ENCODE measurements around the gene MAPRE2. TPM values are rescaled to one million over a fixed set of nuclear protein-coding genes. Genes with fewer than 3 reads are reported as not detected.

The MAPRE2 gene
- total RNA-seq, 2 experiments from 2014 or later: 70.7 to 72.7 TPM

GRCh38 chr18:35131387-35132020 is 90.3 kb downstream of the MAPRE2 start:
- no peak for TF ChIP-seq CTCF (IDR thresholded peaks at IDR 0.05)
- H3K4me3 Mint-ChIP-seq: no peak overlapping the region
- DNase-seq (no peak), ATAC-seq (no peak)
- no peaks in the 10 kb centered on the region for H3K9me3 Mint-ChIP-seq
- ChIA-PET POLR2A (interaction anchor here (1.4 kb wide), 1 partner anchor 12 kb away, joined by 4 read pairs; no protein-coding TSS in a partner anchor), CTCF (interaction anchor here (2.8 kb wide), 1 partner anchor 125 kb away, joined by 6 read pairs; no protein-coding TSS in a partner anchor)
- intact Hi-C loops (cut with micrococcal nuclease): no loop called here
- no peaks in the 10 kb centered on the region for H3K27me3 Mint-ChIP-seq
- H3K27ac Mint-ChIP-seq: no peak overlapping the region
- no peaks in the 10 kb centered on the region for H3K4me1 Mint-ChIP-seq (ENCODE audit: low read depth)
- peaks cover 24% of the 10 kb centered on the region for H3K36me3 Mint-ChIP-seq (ENCODE audit: low read depth)

- H3K4me1 Mint-ChIP-seq (ENCODE audit: low read depth): no peaks in the 10 kb centered on the region
- no peak overlapping the region for H3K27ac Mint-ChIP-seq
- no peak overlapping the region for H3K4me3 Mint-ChIP-seq
- intact Hi-C loops (cut with micrococcal nuclease): no loop called here
- H3K9me3 Mint-ChIP-seq: no peaks in the 10 kb centered on the region
- ChIA-PET POLR2A (interaction anchor here (1.4 kb wide), 1 partner anchor 11 kb away, joined by 4 read pairs; no protein-coding TSS in a partner anchor), CTCF (interaction anchor here (1.2 to 2.8 kb wide), 2 partner anchors 30 to 126 kb away, joined by 3 to 6 read pairs; no protein-coding TSS in a partner anchor)
- no peaks in the 10 kb centered on the region for H3K27me3 Mint-ChIP-seq
- DNase-seq: no peak
- peaks cover 20% of the 10 kb centered on the region for H3K36me3 Mint-ChIP-seq (ENCODE audit: low read depth)
- ATAC-seq: no peak
- no peak for TF ChIP-seq CTCF (IDR thresholded peaks at IDR 0.05)
Measured at GRCh38 chr18:35132021-35132902, 91.0 kb downstream of the MAPRE2 start.

GRCh38 chr18:35134190-35134730 is 93.0 kb downstream of the MAPRE2 start:
- H3K36me3 Mint-ChIP-seq (ENCODE audit: low read depth): peaks cover 20% of the 10 kb centered on the region
- H3K27me3 Mint-ChIP-seq: no peaks in the 10 kb centered on the region
- CTCF ChIA-PET: interaction anchor here (1.1 to 2.8 kb wide), 2 partner anchors 13 to 128 kb away, joined by 3 to 6 read pairs; no protein-coding TSS in a partner anchor

GRCh38 chr18:35134791-35135531 is 93.7 kb downstream of the MAPRE2 start:
- Mint-ChIP-seq H3K27ac (peak overlapping the region; percentile 17), H3K9me3 (no peaks in the 10 kb centered on the region), H3K4me3 (no peak overlapping the region), H3K4me1 (ENCODE audit: low read depth) (no peaks in the 10 kb centered on the region), H3K27me3 (no peaks in the 10 kb centered on the region), H3K36me3 (ENCODE audit: low read depth) (peaks cover 22% of the 10 kb centered on the region)
- ChIA-PET POLR2A (no interaction called here), CTCF (interaction anchor here (1.1 to 2.8 kb wide), 2 partner anchors 13 to 129 kb away, joined by 3 to 6 read pairs; no protein-coding TSS in a partner anchor)
- TF ChIP-seq CTCF (IDR thresholded peaks at IDR 0.05): no peak
- ATAC-seq (no peak), DNase-seq (no peak)
- intact Hi-C loops (cut with micrococcal nuclease): no loop called here

More at GRCh38 chr18:35134190-35134730, 93.0 kb downstream of the MAPRE2 start:
- intact Hi-C loops (cut with micrococcal nuclease): no loop called here
- Mint-ChIP-seq H3K27ac (peak overlapping the region; percentile 17), H3K9me3 (no peaks in the 10 kb centered on the region), H3K4me1 (ENCODE audit: low read depth) (no peaks in the 10 kb centered on the region), H3K4me3 (no peak overlapping the region)
- no peak for TF ChIP-seq CTCF (IDR thresholded peaks at IDR 0.05)
- POLR2A ChIA-PET: no interaction called here
- ATAC-seq (no peak), DNase-seq (no peak)

Measured in activated CD8-positive, alpha-beta T cell treated with anti-CD3 and anti-CD28 coated beads for 36 hours (primary cell).